ENCODE data around the gene PCDHA4. TPM values are rescaled to one million over a fixed set of nuclear protein-coding genes. Genes with fewer than 3 reads are reported as not detected.
"Not testable (repeated sequence)": the region's sequence is repeated elsewhere in the genome, so short reads cannot be mapped to it uniquely, and the experiment has no call there.

The PCDHA4 gene
- total RNA-seq, 2 donors from 2014 or later = 0.47 to 0.58 TPM

DNA sequence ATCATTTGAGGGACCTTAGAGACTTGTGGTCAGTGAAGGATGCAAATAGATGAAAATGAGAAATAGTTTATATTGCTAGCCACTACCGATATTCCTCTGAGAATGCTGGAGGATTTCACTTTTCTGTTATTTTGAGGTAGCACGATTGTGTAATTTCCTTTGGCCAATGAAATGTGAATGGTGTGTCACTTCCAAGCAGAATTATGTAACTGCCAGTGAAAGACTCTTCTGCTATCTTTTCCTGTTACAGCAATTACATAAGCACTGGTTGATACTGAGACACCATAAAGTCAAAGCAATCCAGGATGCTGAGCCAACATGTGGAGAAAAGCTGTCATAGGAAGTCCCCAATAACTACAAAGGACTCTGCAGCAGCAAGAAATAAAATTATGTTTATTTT lies 15.8 kb upstream of the PCDHA4 start:
- Histone ChIP-seq H3K9me3 (no peaks in the 10 kb centered on the region), H3K4me1 (no peaks in the 10 kb centered on the region), H3K36me3 (no peaks in the 10 kb centered on the region), H3K4me3 (no peak overlapping the region), H3K27ac (no peak overlapping the region), H3K27me3 (no peaks in the 10 kb centered on the region), H3K9ac (ENCODE audit: low read depth in 2 of 2, low read length in 2 of 2) (no peak overlapping the region)
- TF ChIP-seq, protein P1, sequence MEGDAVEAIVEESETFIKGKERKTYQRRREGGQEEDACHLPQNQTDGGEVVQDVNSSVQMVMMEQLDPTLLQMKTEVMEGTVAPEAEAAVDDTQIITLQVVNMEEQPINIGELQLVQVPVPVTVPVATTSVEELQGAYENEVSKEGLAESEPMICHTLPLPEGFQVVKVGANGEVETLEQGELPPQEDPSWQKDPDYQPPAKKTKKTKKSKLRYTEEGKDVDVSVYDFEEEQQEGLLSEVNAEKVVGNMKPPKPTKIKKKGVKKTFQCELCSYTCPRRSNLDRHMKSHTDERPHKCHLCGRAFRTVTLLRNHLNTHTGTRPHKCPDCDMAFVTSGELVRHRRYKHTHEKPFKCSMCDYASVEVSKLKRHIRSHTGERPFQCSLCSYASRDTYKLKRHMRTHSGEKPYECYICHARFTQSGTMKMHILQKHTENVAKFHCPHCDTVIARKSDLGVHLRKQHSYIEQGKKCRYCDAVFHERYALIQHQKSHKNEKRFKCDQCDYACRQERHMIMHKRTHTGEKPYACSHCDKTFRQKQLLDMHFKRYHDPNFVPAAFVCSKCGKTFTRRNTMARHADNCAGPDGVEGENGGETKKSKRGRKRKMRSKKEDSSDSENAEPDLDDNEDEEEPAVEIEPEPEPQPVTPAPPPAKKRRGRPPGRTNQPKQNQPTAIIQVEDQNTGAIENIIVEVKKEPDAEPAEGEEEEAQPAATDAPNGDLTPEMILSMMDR (IDR thresholded peaks at IDR 0.05) = no peak
- DNase-seq = no peak
- intact Hi-C loops (cut with DNase I) = no loop called here

DNA sequence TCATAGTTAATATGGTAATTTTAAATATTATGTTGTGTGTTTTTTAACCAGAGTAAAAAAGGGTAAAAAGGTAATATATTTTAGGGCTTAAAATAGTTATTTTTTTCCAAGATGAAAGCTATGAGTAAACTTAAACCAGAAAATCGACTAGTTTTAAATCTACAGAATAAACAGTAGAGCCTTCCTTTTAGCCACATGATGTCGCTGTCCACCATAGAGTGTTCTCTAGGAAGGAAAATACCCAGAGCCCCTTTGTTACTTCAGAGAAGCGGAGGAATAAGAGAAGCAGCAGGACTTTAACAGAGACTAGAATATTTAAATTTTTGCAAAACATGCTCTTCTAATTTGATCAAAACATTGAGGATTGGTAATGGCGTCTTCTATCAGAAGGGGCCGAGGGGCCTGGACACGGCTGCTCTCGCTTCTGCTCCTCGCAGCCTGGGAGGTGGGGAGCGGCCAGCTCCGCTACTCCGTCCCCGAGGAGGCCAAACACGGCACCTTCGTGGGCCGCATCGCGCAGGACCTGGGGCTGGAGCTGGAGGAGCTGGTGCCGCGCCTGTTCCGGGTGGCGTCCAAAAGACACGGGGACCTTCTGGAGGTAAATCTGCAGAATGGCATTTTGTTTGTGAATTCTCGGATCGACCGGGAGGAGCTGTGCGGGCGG lies 12.1 kb upstream of the PCDHA4 start, which contains the start of gene PCDHA2:
PCDHA2 (plus strand) TSS at position 258 of the 664 bp plus-strand sequence.
- no peak within 1 kb of the TSS for H3K9ac ChIP-seq (ENCODE audit: low read depth in 2 of 2, low read length in 2 of 2)
- H3K27ac ChIP-seq = no peak within 1 kb of the TSS
- TF ChIP-seq, protein P1 (IDR thresholded peaks at IDR 0.05) = no peak
- H3K4me1 ChIP-seq = no peaks in the 10 kb centered on the region
- DNase-seq = no peak
- H3K27me3 ChIP-seq = no peaks in the 10 kb centered on the region
- no peak within 1 kb of the TSS for H3K4me3 ChIP-seq
- H3K36me3 ChIP-seq = no peaks in the 10 kb centered on the region
- H3K9me3 ChIP-seq = no peaks in the 10 kb centered on the region
- intact Hi-C loops (cut with DNase I) = no loop called here

DNA sequence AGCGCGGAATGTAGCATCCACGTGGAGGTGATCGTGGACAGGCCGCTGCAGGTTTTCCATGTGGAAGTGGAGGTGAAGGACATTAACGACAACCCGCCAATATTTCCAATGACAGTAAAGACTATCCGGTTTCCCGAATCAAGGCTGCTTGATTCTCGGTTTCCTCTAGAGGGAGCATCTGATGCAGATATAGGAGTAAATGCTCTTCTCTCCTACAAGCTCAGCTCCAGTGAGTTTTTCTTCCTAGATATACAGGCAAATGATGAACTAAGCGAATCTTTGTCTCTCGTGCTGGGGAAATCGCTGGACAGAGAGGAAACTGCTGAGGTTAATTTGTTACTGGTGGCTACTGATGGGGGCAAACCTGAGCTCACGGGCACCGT lies 11.6 kb upstream of the PCDHA4 start:
- DNase-seq = no peak
- Histone ChIP-seq H3K27ac (no peak overlapping the region), H3K9me3 (no peaks in the 10 kb centered on the region), H3K36me3 (no peaks in the 10 kb centered on the region), H3K4me1 (no peaks in the 10 kb centered on the region), H3K9ac (ENCODE audit: low read depth in 2 of 2, low read length in 2 of 2) (no peak overlapping the region), H3K4me3 (no peak overlapping the region), H3K27me3 (no peaks in the 10 kb centered on the region)
- intact Hi-C loops (cut with DNase I) = no loop called here
- TF ChIP-seq, protein P1 (IDR thresholded peaks at IDR 0.05) = no peak

DNA sequence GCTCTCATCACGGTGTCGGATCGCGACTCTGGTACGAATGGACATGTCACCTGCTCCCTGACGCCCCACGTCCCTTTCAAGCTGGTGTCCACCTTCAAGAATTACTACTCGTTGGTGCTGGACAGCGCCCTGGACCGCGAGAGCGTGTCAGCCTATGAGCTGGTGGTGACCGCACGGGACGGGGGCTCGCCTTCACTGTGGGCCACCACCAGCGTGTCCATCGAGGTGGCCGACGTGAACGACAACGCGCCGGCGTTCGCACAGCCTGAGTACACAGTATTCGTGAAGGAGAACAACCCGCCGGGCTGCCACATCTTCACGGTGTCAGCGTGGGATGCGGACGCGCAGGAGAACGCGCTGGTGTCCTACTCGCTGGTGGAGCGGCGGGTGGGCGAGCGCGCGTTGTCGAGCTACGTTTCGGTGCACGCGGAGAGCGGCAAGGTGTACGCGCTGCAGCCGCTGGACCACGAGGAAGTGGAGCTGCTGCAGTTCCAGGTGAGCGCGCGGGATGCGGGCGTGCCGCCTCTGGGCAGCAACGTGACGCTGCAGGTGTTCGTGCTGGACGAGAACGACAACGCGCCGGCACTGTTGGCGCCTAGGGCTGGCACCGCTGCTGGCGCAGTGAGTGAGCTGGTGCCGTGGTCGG lies 10.7 kb upstream of the PCDHA4 start:
- H3K9ac ChIP-seq (ENCODE audit: low read depth in 2 of 2, low read length in 2 of 2); H3K27me3 ChIP-seq; H3K36me3 ChIP-seq; intact Hi-C loops (cut with DNase I); H3K4me3 ChIP-seq; H3K4me1 ChIP-seq; H3K9me3 ChIP-seq; DNase-seq; H3K27ac ChIP-seq: not testable (repeated sequence)

DNA sequence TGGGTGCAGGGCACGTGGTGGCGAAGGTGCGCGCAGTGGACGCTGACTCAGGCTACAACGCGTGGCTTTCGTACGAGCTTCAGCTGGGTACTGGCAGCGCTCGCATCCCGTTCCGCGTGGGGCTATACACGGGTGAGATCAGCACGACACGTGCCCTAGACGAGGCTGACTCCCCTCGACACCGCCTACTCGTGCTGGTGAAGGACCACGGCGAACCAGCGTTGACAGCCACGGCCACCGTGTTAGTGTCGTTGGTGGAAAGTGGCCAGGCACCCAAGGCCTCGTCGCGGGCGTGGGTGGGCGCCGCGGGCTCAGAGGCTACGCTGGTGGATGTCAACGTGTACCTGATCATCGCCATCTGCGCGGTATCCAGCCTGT lies 10.2 kb upstream of the PCDHA4 start:
- Histone ChIP-seq H3K9me3 (no peaks in the 10 kb centered on the region), H3K4me3 (no peak overlapping the region), H3K36me3 (no peaks in the 10 kb centered on the region), H3K4me1 (no peaks in the 10 kb centered on the region), H3K27ac (no peak overlapping the region), H3K27me3 (no peaks in the 10 kb centered on the region), H3K9ac (ENCODE audit: low read depth in 2 of 2, low read length in 2 of 2) (no peak overlapping the region)
- DNase-seq = no peak
- intact Hi-C loops (cut with DNase I) = no loop called here
- TF ChIP-seq, protein P1 (IDR thresholded peaks at IDR 0.05) = no peak

DNA sequence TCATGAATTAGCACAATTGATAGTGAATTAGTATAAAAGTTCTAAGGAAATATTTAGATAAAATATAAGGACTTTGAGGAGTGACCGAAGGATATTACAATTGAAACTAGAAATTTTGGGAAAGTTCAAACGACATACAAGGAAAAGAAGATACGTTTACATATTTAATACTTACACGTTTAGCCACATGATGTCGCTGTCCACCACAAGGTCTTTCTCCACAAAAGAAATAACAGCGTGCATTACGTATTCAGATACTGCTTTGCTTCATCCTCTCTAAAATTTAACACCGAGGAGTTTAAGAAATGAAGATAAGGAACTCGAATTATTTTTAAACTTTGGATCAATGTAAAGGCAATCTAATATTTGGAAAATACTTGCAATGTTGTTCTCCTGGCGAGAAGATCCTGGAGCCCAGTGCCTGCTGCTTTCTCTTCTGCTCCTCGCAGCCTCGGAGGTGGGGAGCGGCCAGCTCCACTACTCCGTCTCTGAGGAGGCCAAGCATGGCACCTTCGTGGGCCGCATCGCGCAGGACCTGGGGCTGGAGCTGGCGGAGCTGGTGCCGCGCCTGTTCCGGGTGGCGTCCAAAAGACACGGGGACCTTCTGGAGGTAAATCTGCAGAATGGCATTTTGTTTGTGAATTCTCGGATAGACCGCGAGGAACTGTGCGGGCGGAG lies 5.9 kb upstream of the PCDHA4 start, which contains the start of gene PCDHA3:
PCDHA3 (plus strand) TSS at position 242 of the 678 bp plus-strand sequence.
- Histone ChIP-seq H3K9me3 (no peaks in the 10 kb centered on the region), H3K27ac (no peak within 1 kb of the TSS), H3K36me3 (no peaks in the 10 kb centered on the region), H3K9ac (ENCODE audit: low read depth in 2 of 2, low read length in 2 of 2) (no peak within 1 kb of the TSS), H3K4me1 (no peaks in the 10 kb centered on the region), H3K27me3 (no peaks in the 10 kb centered on the region), H3K4me3 (peak within 1 kb of the TSS; percentile 10)
- TF ChIP-seq, protein P1 (IDR thresholded peaks at IDR 0.05) = no peak
- intact Hi-C loops (cut with DNase I) = no loop called here
- DNase-seq = no peak
